Mucosa of gallbladder (tissue), 1 donor: Measurements from ENCODE around the gene DOK1. TPM values are rescaled to one million over a fixed set of nuclear protein-coding genes. Genes with fewer than 3 reads are reported as not detected.

Experiments used
- DNase-seq: peaks from one replicate; pipeline ENCODE4 v3.0.0-alpha.2; 2020; ENCODE audit warnings: low spot score
- total RNA-seq: library from RNA; stranded (reverse); gene quantifications from one replicate; pipeline ENCODE4 v1.2.1, GENCODE V29; 2021
- donor health status: DM: no; HTN: no; CAD: no.

Gene DOK1
- total RNA-seq, 1 donor from 2014 or later, result 31.9 TPM

DNA sequence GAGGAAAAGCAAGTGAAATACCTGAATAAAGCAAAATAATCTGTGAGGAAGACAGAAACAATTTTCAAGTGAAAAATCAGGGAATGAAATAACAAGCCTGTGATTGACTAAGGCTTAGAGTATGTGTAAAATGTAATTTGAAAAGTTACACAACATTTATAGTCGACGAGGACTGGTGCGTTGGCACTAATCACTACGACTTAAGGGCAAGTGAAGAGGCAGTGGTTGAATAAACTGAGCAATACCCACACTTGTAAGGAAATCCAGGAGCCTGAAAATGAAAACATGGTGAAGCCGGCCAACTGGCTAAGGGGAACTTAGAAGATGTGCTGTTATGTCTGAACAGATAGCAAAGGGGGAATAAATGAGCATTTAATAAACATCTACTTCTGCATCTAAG, 13.4 kb downstream of the DOK1 start:
- DNase-seq, result no peak

- DNase-seq, result no peak
These were observed 15.2 kb downstream of the DOK1 start for GRCh38 chr2:74569686-74570085.

- no peak for DNase-seq
These were observed 16.5 kb downstream of the DOK1 start for GRCh38 chr2:74571058-74571457.

DNA sequence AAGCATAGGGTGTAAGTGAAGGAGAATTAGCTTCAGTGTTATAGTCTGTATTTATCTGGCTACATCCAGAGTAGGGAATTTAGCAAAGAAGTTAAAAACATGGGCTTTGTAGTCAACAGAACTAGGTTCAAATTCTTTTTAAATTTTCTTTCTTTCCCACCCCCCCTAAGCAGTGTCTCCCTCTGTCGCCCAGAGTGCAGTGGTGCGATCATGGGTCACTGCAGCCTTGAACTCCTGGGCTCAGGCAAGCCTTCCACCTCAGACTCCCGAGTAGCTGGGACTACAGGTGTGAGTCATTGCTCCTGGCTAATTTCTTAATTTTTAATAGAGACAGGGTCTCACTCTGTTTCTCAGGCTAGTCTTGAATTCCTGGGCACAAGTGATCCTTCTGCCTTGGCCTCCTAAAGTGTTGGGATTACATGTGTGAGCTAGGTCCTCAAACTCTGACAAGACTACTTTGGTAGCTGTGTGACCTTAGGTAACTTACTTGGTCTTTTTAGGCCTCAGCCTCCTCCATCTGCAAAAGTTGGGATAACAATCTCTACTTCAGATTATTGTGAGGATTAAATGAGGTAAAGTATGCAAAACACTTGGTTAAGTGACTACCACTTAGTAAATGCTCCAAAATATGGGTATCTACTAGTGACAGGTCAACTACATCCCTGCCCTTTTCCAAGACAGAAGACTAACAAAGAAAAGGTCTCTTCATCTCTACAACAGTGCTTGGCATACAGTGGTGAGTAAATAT, 17.8 kb downstream of the DOK1 start:
- no peak for DNase-seq

- DNase-seq, result no peak
These were observed 19.4 kb downstream of the DOK1 start for GRCh38 chr2:74573747-74574562.

DNA sequence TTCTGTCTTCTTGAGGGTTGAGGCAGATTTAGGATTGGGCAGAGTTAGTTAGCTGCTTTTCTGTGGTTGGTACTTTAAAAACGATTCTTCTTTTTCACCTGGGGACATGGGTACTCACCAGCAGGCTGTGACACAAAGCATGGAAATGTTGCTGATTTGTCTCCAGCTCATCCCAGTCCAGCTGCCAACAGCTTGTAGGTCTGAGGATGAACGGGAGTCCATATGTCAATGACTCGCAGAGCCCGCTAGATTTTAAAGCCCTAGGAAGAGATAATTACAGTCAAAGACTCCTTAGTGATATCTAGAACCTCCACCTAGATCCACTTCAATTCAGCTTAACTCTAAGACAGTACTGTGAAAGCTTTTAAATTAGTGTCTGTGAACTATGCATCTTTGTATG, 20.8 kb downstream of the DOK1 start:
- DNase-seq, result no peak

- no peak for DNase-seq
These were observed 21.8 kb downstream of the DOK1 start for GRCh38 chr2:74576211-74576862.

- peak; percentile 30 for DNase-seq
These were observed 22.3 kb downstream of the DOK1 start for GRCh38 chr2:74576863-74577229.

GRCh38 chr2:74577448-74577847, 22.9 kb downstream of the DOK1 start:
- DNase-seq, result no peak

- no peak for DNase-seq
These were observed 23.9 kb downstream of the DOK1 start for GRCh38 chr2:74578408-74578807.

- no peak for DNase-seq
These were observed 26.9 kb downstream of the DOK1 start for GRCh38 chr2:74581463-74581862.

- no peak for DNase-seq
These were observed 27.7 kb downstream of the DOK1 start for GRCh38 chr2:74582184-74582583.

DNA sequence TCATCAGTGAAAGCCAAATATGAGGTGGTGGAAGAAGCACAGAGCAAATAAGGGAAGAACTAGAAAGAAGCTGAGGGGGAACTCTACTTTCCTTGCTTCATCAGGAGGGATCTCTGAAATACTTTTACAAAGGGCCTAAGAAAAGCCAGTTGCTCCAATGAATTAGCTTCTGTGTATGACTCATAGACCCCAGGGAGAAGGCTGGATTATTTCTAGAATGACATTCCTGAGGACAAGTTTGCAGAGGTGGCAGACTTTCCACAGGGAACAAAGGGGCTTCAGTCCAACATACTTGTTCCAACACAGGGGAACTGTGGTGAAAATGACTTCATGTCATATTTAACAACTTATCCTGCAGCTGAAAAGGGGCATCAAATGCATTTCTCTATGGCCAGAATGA, 29.0 kb downstream of the DOK1 start:
- DNase-seq, result no peak

GRCh38 chr2:74584088-74584645, 29.6 kb downstream of the DOK1 start:
- no peak for DNase-seq

- no peak for DNase-seq
These were observed 31.1 kb downstream of the DOK1 start for GRCh38 chr2:74585406-74586185.

- peak; percentile 71 for DNase-seq
These were observed 33.3 kb downstream of the DOK1 start for GRCh38 chr2:74587664-74588277.

- no peak for DNase-seq
These were observed 34.1 kb downstream of the DOK1 start for GRCh38 chr2:74588664-74589063.

DNA sequence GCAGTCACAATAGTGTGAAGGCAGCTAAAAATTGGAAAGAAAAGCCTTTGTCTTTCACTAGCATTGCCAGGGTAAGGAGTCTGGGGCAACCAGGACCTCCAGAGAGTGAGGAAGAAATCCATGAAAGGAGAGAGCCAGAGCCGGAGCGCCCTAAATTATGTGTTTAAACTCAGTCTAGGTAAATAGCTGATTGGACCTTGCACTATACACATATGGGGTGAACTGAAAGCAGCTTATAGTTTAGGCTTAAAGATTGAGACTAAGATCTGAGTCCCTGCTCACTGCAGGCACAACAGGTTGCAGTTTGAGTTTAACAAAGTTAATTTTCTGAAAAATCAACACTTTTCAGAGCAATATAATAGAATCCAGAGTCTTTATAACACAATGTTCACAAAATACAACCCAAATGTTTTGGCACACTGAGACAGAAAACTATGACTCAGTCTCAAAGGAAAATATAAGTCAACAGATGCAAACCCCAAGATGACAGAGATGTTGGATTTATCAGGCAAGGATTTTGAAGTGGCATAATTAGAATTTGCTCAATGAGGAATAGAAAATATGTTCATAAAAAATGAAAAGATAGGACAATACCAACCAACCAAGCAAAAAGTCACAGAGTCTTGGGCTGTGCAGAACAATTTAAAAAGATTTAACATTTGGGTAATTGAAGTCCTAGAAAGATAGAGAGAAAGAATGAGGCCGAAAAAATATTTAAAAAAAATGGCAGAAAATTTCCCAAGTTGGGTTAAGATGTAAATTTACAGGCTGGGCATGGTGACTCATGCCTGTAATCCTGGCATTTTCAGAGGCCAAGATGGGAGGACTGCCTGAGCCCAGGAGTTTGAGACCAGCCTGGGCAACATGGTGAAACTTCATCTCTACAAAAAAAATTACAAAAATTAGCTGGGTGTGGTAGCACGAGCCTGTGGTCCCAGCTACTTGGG, 39.6 kb downstream of the DOK1 start:
- no peak for DNase-seq

DNA sequence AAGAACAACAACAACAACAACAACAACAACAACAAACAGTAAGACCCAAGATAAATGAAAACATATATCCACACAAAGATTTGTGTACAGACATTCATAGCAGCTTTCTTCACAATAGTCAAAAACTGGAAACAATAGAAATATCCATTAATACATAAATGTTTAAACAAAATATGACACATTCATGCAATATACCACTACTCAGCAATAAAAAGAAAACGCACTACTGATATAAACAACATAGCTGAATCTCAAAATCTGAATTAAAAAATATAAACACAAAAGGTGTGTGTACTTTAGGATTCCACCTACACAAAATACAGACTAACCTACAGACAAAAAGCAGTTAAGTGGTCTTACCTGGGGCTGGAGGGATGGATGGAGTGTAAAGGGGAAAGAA, 42.1 kb downstream of the DOK1 start:
- no peak for DNase-seq

DNA sequence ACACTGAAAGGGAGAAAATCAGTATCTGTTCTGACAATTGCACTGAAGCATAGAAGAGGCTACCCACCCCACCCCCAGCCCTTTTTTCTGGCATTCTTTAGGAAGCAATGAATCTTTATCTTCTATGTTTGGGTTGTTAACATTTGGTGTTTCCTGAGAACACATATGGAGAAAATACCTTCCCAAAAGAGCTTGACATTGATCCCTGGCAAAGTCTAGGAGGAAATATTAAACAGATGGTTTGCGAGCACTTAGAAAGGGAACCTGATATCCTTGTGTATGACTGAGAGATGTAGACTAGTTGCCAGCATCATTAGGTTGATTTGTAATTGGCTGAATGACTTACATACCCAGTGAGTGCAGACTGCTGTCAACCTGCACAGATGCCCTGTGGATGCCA, 42.9 kb downstream of the DOK1 start:
- DNase-seq, result no peak
